HG02852 (cell line): Measurements from ENCODE around the gene MCM6.

Experiments used
- ATAC-seq: cut with Tn5 transposase; IDR thresholded peaks from one replicate; pipeline ENCODE4 v1.9.1; 2021; ENCODE audit warnings: mild to moderate bottlenecking, moderate library complexity; ENCODE audit not compliant: unreplicated experiment

MCM6 gene

GRCh38 chr2:135870571-135870970 lies 5.7 kb downstream of the MCM6 start:
- ATAC-seq, result peak; percentile 84

GRCh38 chr2:135863233-135863632 lies 13.0 kb downstream of the MCM6 start:
- no peak for ATAC-seq

GRCh38 chr2:135862718-135863117 lies 13.5 kb downstream of the MCM6 start:
- ATAC-seq, result no peak

GRCh38 chr2:135853401-135853800 lies 22.8 kb downstream of the MCM6 start:
- ATAC-seq, result no peak

GRCh38 chr2:135851858-135852257 lies 24.4 kb downstream of the MCM6 start:
- ATAC-seq, result no peak

- ATAC-seq, result no peak
Observed at GRCh38 chr2:135850892-135851668, 25.2 kb downstream of the MCM6 start.

- no peak for ATAC-seq
Observed at GRCh38 chr2:135849087-135849486, 27.2 kb downstream of the MCM6 start.

- no peak for ATAC-seq
Observed at GRCh38 chr2:135845997-135846396, 30.2 kb downstream of the MCM6 start.

GRCh38 chr2:135845257-135845656 lies 31.0 kb downstream of the MCM6 start:
- no peak for ATAC-seq

GRCh38 chr2:135844301-135844895 lies 31.8 kb downstream of the MCM6 start:
- ATAC-seq, result no peak

- no peak for ATAC-seq
Observed at GRCh38 chr2:135843671-135844070, 32.6 kb downstream of the MCM6 start.

- ATAC-seq, result no peak
Observed at GRCh38 chr2:135840601-135841000, 35.6 kb downstream of the MCM6 start.

- ATAC-seq, result no peak
Observed at GRCh38 chr2:135839713-135840112, 36.5 kb downstream of the MCM6 start.

- no peak for ATAC-seq
Observed at GRCh38 chr2:135838502-135838901, 37.7 kb downstream of the MCM6 start.

- no peak for ATAC-seq
Observed at GRCh38 chr2:135836596-135837270, 39.5 kb downstream of the MCM6 start, which contains the start of gene LCT. Gene LCT, minus strand, starts transcription at chr2:135837184. Its CDS starts 15 bp downstream, at chr2:135837169.

GRCh38 chr2:135832891-135833290 lies 43.4 kb downstream of the MCM6 start:
- no peak for ATAC-seq

GRCh38 chr2:135831180-135831812 lies 44.9 kb downstream of the MCM6 start:
- ATAC-seq, result no peak

- no peak for ATAC-seq
Observed at GRCh38 chr2:135829378-135830135, 46.7 kb downstream of the MCM6 start.

GRCh38 chr2:135826544-135826943 lies 49.7 kb downstream of the MCM6 start:
- no peak for ATAC-seq

GRCh38 chr2:135825550-135826176 lies 50.6 kb downstream of the MCM6 start:
- ATAC-seq, result no peak
